GM19455 (cell line): Measurements from ENCODE around the gene SLC4A3.
"Not testable (repeated sequence)": the region's sequence is repeated elsewhere in the genome, so short reads cannot be mapped to it uniquely, and the experiment has no call there.

ENCODE experiments used
- ATAC-seq: cut with Tn5 transposase; IDR thresholded peaks from one replicate; pipeline ENCODE4 v1.9.1; 2021; ENCODE audit not compliant: unreplicated experiment

SLC4A3 gene

DNA sequence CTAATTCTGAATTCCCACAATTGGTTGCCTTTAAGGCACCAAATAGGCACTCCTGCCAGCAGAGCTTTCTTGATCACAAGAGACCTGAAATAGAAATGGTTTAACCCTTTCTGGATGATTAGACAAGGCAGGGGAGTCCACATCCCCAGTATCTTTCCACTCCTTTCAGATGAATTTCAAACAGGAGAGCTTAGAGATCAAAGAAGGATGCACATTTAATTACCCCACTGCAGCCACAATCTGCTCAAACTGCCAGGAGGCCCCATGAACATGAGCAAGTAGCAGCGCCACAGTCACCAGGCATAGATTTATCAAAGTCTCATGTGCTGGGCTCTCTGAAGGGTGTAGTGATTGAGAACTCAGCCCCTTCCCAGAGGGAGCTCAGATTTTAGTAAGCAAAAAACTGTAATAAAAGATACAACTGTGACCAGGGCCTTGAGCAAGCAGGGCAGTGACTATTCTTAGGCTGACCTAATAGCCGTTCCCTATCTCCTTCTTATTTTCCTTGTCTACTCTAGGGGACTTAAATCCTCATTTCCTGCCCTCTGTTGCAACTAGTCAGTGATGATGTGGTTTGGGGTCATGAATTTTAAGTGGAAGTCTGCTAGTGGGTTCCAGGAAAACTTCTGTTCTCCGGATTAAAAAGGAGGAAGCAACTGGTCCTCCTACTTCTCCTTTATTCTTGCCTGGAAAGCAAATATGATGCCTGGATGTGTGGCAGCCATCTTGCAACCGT lies 53.7 kb downstream of the SLC4A3 start:
- ATAC-seq = no peak

DNA sequence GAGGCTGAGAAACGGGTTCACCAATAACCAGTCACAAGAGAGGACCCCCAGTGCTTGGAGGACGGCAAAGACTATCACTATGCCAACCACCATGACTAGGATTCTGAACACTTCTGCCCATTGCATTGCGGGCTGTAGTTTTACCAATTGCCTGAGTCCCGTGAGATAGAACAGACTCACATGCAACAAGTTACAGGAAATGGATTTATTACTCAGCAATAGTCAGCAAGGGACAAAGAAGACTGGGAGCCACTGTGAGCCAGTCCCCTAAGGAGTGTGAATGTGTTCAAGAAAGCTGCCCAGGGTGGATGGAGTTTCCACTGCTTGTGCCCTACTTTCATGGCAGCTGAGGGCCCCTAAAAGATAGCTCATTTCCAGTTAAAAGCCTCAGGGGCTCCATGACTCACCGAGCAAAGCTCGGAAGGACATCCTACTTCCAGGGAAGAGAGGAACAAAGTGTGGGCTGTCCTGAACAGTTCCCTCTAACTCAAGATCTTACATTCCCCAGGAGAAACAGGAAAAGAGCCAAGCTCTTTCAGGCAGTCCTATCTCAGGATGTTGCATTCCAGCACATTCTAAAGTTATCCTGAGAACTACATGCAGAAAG lies 54.4 kb downstream of the SLC4A3 start:
- ATAC-seq = no peak

DNA sequence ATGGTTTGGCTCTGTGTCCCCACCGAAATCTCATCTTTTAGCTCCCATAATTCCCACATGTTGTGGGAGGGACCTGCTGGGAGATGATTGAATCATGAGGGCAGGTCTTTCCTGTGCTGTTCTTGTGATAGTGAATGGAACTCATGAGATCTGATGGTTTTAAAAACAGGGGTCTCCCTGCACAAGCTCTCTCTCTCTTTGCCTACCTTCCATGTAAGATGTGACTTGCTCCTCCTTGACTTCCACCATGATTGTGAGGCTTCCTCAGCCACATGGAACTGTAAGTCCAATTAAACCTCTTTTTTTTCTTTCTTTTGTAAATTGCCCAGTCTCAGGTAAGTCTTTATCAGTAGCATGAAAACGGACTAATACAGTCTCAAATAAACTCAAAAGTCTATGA lies 56.0 kb downstream of the SLC4A3 start:
- not testable (repeated sequence) for ATAC-seq

DNA sequence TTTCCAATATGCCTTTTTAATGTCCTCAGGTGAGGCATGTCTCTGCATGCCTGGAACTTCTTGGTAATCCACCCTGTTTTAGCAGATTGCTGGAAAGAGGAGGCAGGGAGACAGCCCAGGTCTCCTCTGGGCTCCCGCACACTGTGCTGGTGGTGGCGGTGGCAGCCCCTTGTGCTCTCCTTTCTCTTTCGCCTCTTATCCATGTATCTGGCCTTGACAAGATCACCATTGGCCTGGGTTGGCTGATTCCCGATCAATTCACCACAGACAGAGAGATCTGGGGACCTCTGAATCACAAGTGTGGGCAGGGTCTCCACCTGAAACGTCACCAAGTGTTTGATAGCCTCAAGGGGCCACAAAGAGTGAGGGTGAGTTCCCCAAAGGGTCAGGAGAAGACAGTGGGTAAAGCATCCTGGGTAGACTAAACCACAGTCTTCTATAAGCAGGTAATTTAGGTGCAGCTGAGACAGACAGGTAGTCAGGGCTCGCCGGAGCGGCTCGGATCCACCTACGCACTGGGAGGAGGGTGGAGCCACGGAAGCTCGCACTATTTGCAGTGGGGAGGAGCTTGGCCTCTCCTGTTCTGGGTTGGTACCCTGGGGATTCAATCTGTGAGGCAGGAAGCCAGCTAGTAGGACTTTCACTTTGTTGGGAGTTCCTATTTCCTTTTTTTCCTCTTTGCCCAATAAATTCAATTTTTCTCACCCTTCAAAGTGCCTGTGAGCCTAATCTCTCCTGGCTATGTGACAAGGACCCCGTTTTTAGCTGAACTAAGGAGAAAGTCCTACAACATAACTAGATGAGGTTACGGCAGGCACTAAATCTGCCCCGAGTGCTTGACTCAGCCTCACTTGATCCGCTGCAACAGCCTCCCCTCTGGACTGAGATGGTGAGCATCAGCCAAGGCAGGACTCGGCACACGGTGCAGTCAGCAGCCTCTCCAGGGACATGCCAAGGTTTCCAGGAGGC lies 57.6 kb downstream of the SLC4A3 start:
- peak; percentile 98 for ATAC-seq

DNA sequence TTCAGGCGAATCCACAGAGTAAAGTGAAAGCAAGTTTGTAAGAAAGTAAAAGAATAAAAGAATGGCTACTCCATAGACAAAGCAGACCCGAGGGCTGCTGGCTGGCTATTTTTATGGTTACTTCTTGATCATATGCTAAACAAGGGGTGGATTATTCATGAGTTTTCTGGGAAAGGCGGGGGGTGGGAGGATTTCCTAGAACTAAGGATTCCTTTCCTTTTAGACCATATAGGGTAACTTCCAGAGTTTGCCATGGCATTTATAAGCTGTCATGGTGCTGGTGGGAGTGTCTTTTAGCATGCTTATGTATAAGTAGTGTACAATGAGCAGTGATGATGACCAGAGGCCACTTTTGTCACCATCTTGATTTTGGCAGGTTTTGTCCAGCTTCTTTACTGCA lies 59.8 kb downstream of the SLC4A3 start:
- ATAC-seq = no peak

DNA sequence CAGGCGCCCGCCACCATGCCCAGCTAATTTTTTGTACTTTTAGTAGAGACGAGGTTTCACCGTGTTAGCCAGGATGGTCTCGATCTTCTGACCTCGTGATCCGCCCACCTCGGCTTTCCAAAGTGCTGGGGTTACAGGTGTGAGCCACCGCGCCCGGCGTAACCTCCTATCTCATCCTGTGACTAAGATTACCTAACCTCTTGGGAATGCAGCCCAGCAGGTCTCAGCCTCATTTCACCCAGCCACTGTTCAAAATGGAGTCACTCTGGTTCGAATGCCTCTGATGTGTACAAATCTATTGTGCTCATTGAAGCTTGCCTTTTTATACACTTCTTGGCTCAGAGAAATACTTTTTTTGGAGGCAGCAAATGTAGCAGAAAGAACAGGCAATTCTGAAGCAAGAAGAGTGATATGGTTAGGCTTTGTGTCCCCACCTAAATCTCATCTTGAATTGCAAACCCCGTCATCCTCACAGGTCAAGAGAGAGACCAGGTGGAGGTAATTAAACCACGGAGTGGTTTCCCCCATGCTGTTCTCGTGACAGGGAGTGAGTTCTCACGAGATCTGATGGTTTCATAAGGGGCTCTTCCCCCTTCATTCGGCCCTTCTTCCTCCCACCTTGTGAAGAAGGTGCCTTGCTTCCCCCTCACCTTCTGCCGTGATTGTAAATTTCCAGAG lies 60.6 kb downstream of the SLC4A3 start:
- ATAC-seq = no peak

DNA sequence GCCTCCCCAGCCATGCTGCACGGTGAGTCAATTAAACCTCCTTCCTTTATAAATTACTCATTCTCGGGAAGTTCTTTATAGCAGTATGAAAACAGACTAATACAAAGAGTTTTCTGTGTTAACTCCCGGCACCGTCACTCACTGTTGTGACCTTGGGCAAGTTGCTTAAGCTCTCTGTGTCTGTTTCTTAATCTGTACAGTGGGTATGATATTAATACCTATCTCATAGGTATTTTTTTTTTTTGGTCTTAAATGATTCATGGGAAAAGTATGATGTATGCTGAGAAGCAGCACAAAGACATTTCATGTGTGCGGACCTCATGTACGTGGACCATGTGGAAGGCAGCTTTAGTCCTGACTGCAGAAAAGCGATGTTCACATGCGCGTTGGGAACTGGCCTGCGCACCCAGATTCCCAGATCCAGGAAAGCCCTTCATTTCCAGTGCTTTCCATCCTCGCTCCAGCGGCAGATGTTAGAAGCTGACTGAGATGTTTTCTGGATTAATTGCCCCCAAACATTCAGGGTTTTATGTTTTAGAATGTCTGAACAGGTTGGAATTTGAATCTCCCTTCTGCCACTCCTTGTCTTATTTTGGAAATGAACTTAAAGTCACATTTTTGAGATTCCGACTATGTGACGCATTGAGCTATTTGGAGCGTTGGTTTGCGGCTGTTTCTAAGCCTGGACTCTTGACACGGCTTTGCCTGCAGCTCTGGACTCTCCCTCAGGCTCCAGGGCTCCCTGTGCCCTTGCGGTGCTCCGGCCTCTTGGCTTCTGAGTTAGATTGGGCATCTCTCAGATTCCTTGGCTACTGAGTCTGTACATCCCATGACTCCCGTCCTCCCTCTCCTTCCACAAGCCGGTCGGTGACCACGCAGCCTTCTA lies 61.4 kb downstream of the SLC4A3 start:
- no peak for ATAC-seq

DNA sequence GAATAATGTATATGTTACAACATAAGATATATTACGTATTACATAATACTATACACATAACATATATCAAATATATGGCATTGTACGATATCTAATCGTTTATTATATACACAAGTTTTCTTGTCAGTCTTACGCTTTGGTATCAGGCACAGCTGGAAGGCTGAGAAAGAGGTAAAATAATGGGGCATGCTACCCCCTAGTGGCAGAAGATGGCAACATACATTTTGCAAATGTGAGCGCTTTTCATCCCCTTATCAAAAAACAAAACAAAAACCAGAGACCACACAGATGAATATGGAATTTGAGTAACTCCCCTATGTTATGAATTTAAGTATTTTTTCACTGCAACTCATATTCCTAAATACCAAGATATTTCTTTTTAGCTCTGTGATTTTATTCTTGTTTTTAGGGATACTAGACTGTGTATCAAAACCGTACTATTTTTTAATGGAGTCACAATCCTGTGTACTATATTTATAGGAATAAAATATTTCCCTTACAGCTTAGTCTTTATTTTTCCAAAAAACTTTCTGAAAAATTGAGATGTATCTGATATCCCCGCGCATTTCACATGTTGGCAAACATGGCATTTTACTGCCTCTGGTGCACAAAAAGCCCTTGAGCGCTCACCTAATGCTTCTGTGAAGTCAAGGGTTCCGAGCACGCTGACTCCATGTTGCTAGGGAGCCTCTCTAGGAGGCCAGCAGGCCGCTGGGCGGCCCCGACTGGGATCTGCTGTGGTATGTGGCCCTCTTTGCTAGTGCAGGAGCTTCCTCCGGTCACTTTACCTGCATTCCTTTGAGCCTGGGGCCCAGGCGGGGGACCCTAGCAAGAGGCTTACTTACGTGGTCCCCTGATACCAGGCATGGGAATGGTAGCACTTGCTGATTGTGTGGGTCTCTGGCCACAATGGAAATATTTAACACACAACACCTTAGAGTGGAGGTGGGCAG lies 62.5 kb downstream of the SLC4A3 start:
- ATAC-seq = peak; percentile 44

DNA sequence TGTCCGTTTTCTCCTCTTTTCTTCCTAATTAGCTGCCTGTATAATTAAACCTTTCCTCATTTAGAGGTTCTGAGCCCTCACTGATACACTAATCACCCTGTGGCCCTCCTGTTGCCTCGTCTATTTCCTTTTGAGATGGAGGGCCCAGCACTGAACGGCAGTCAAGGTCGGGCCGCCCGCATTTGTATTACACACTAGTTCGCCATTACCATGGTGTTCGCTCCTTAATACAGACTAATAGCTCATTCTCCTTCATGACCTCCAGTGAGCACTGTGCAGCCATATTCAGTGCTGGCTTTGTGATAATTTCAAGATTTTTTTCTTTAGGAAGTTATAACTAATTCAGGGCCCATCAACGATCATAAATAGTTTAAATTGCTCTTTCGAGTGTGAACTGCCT lies 64.1 kb downstream of the SLC4A3 start:
- ATAC-seq = no peak
